ENCODE results near the gene BCAS2.
"Not testable (repeated sequence)": the region's sequence is repeated elsewhere in the genome, so short reads cannot be mapped to it uniquely, and the experiment has no call there.

Gene BCAS2

GRCh38 chr1:114588196-114588689, 6.8 kb upstream of the BCAS2 start:
- no peak overlapping the region for H3K4me3 ChIP-seq (replicated peaks; ENCODE audit: low read depth, low read length)
- no peak for TF ChIP-seq CTCF (IDR thresholded peaks at IDR 0.05; ENCODE audit: low read length, missing control alignments)
- no peak for DNase-seq (ENCODE audit: low read depth)

DNA sequence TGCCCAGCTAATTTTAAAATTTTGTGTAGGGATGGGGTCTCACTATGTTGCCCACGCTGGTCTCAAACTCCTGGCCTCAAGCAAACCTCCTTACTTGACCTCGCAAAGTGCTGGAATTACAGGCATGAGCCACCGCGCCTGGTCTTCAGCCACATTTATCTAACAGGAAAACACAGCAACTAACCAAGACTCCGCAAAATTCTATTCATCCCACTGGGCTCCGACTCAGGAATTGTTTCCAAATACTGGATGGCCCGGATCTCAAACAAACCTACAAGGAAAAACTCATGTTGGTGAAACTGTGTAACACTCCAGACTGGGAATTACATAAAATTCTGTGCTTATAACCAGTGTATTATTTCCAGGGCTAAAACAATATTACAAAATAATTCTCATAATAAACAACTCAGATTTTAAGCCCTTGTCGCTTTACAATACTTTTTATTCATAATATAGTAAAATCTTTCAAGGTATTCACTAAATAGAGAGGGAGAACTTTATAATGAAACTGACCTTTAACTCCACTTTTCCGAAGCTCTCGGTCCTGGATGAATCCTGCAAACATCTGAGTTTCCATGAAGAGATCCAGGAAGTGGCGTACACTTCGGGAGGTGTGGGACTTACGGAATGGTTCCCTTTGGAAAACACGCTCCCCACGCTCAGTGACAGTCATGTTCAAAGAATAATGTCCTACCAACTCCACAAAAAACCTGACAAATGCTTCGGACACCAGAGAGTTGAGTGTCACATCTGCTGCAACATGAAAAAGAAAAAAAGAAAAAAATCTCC, 6.0 kb upstream of the BCAS2 start:
- no peak overlapping the region for H3K4me3 ChIP-seq (replicated peaks; ENCODE audit: low read depth, low read length)
- no peak for TF ChIP-seq CTCF (IDR thresholded peaks at IDR 0.05; ENCODE audit: low read length, missing control alignments)
- DNase-seq (ENCODE audit: low read depth), result no peak

GRCh38 chr1:114586513-114587047, 5.2 kb upstream of the BCAS2 start:
- no peak for DNase-seq (ENCODE audit: low read depth)
- TF ChIP-seq CTCF (IDR thresholded peaks at IDR 0.05; ENCODE audit: low read length, missing control alignments), result no peak
- H3K4me3 ChIP-seq (replicated peaks; ENCODE audit: low read depth, low read length), result no peak overlapping the region

DNA sequence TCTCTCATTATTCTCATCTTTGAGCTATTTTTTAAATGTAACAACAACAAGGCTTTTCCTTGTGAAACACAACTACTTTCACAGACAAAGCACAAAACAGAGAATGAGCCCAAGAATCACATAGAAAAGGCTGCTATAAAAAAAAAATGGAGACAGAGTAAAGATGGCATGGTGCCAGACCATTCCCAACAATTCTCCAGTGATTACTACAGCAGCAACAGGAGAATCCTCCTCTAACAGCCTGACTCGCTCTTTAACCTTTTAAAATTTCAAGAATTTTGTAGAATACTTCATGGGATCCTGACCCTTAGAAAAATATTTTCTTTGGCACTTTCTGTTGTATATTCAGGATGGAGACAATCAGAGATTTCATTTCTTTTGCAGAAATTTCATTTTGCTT, 3.8 kb upstream of the BCAS2 start:
- no peak for TF ChIP-seq CTCF (IDR thresholded peaks at IDR 0.05; ENCODE audit: low read length, missing control alignments)
- peak; percentile 11 for DNase-seq (ENCODE audit: low read depth)
- no peak overlapping the region for H3K4me3 ChIP-seq (replicated peaks; ENCODE audit: low read depth, low read length)

GRCh38 chr1:114574365-114574764, 7.0 kb downstream of the BCAS2 start:
- TF ChIP-seq CTCF (IDR thresholded peaks at IDR 0.05; ENCODE audit: low read length, missing control alignments), result no peak
- DNase-seq (ENCODE audit: low read depth), result no peak
- no peak overlapping the region for H3K4me3 ChIP-seq (replicated peaks; ENCODE audit: low read depth, low read length)

DNA sequence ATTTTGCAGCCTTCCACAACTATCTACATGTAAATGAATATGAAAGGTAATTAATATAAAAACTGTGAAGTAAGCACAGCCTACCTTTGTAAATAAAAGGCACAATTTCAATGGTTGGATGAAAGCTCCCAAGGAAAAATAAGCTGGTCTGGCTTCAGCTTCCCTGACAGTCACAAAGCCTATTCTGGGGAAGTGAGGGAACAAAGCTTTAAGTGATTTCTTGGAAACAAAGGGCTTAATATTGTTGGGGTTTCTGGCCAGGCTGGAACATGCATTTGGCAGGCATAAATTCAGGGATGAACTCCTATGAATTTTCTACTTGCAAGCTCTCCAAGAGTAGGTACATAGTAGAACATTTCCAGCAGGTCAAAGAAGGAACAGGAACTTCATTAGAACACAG, 17.3 kb downstream of the BCAS2 start:
- TF ChIP-seq CTCF (IDR thresholded peaks at IDR 0.05; ENCODE audit: low read length, missing control alignments), result no peak
- no peak overlapping the region for H3K4me3 ChIP-seq (replicated peaks; ENCODE audit: low read depth, low read length)
- no peak for DNase-seq (ENCODE audit: low read depth)

DNA sequence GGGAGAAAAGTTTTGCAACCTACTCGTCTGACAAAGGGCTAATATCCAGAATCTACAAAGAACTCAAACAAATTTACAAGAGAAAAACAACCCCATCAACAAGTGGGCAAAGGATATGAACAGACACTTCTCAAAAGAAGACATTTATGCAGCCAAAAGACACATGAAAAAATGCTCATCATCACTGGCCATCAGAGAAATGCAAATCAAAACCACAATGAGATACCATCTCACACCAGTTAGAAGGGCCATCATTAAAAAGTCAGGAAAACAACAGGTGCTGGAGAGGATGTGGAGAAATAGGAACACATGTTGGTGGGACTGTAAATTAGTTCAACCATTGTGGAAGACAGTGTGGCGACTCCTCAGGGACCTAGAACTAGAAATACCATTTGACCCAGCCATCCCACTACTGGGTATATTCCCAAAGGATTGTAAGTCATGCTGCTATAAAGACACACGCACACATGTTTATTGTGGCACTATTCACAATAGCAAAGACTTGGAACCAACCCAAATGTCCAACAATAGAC, 18.4 kb downstream of the BCAS2 start:
- not testable (repeated sequence) for DNase-seq (ENCODE audit: low read depth); H3K4me3 ChIP-seq (replicated peaks; ENCODE audit: low read depth, low read length)

Data from fibroblast of pulmonary artery (primary cell).